HK-2 (cell line): ENCODE measurements around the gene NPW.
"Not testable (repeated sequence)": the region's sequence is repeated elsewhere in the genome, so short reads cannot be mapped to it uniquely, and the experiment has no call there.

Experiments used
- DNase-seq: peaks from one replicate; pipeline ENCODE4 v3.0.0-alpha.2; 2018; ENCODE audit not compliant: unreplicated experiment

The NPW gene

DNA sequence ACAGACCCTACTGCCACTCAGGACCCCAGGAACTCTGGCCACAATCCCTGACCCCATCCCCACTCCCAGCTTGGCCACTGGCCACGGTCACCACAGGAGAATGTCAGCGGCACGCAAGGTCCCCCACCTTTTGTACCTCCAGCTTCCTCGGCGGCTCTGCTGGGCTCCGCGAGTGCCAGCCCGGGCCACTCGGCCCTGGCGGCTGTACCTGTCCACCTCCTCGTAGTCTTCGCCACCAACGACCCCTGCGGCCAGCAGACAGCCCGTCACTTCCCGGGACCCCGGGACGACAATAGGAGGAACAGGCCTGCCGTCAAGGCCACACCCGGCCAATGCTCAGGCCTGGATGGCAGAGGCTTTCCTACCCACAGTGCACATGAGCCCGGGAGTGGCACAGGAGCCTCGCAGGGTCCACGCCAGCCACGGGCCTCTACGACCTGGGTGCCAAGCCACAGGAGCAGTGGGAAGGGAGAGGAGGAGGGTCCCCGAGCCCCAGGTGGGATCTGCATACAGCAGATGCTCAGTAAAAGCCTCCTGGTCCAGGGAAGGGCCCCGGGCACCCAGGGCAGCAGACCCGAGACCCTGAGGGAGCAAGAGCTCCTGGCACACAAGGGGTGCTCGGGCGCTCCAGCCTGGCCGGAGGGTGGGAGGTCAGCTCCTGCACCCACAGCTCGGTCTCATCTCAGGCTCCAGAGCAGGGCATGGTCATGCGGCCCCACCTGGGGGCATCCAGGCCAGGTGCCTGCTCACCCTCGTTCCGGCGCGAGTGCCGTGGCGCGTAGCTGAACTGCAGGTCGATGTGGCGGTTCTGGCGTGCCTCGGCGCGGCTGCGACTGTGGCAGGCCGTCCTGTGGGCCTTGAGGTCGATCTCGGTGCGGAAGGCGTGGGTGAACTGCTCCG is 17.9 kb upstream of the NPW start:
- no peak for DNase-seq

GRCh38 chr16:2002406-2003230 is 17.0 kb upstream of the NPW start:
- no peak for DNase-seq

- no peak for DNase-seq
These were observed 16.3 kb upstream of the NPW start for GRCh38 chr16:2003231-2003826.

DNA sequence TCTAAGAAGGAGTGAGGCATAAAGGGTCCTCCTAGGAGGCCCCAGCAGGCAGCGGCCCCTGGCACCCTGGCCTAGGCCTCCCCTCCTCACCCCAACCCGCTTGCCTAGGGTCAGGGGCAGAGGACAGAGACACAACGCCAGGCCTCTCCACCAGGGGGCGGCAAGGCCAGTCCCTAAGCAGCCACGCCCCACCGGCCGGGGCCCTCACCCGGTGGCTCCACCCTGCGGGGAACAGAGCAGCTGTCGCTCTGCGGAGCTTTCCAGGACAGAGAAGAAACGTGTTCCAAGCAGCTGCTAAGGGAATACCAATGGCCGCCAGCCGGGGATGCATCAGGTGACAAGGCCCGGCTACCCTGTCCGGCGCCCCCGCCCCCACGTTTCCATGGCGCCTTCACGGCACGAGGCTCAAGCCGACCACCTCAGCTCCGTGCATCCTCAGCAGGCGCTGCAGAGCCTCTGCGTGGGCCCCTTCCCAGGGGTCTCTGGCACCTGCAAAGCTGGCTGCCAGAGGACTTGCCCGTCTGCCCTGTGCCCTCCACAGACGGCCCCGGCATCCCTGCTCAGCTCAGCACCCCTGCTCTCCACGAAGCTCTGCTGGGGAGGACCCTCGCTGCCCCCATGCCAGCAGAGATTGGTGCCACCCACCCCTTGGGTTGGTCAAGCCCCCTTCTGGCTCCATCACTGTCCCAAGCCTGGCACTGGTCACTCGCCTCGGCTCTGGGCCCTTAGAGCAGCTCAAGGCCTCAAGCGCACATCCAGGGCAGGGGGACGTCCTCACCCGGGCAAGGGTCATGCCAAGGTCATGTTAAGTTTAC is 15.6 kb upstream of the NPW start:
- DNase-seq: peak; percentile 61

DNA sequence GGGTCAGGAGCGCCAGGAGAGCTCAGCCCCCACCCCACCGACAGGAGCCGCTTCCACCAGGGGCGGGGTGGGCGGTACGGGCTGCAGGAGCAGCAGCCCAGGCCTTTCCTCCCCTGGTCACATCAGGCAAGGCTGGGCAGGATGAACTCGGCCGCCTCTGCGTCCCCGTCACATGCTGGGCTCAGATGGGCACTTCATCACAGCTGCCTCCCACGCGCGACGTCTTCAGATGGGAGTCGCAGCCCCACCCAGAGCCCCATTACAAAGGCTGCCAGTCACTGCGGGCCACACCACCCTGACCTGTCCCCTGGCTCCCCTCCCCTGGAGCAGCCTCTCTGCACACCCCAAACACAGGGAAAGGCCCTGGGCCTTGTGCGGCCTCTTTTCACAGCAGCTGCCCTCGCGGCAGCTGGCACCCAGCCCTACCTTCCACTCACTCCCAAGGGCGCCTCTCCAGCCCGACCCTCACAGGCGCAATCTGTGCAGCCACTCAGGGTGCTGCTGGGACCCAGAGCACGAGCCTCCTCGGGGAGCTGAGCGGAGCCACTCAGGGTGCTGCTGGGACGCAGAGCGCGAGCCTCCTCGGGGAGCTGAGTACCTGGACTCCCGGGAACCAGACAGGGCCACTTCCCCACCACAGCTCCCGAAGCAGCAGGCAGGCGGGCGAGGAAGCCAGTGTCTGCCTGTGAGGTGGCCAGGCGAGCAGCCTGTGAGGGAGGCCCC is 14.6 kb upstream of the NPW start:
- DNase-seq: no peak

GRCh38 chr16:2005646-2006045 is 13.9 kb upstream of the NPW start:
- DNase-seq: no peak

GRCh38 chr16:2006317-2006716 is 13.3 kb upstream of the NPW start:
- DNase-seq: no peak

GRCh38 chr16:2007081-2007836 is 12.3 kb upstream of the NPW start:
- no peak for DNase-seq

GRCh38 chr16:2008009-2008526 is 11.5 kb upstream of the NPW start:
- no peak for DNase-seq

DNA sequence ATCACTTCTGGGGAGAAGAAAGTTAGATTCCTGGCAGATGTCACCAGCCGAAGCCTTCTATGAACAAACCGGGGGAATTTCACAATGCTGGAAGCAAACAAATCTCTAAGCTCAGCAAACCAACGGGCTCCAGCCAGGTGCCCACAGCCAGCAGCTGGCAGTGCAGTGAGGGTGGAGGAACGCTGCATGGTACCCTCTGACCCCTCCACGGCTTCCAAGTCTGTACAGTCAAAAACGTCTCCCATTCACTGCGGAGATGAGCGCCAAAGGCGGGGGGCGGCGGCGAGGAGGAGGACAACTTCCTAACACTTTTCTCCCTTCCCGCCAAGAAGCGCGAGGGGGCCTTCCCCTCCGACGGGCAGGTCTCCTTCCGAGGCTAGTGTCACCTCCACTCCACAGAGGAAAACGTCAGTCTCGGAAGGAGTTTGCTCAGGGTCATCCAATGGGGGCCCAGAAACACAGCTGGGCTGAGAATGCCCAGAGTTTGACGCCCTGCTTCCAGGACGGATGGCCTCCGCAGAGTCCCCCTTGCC is 10.9 kb upstream of the NPW start:
- peak; percentile 28 for DNase-seq

DNA sequence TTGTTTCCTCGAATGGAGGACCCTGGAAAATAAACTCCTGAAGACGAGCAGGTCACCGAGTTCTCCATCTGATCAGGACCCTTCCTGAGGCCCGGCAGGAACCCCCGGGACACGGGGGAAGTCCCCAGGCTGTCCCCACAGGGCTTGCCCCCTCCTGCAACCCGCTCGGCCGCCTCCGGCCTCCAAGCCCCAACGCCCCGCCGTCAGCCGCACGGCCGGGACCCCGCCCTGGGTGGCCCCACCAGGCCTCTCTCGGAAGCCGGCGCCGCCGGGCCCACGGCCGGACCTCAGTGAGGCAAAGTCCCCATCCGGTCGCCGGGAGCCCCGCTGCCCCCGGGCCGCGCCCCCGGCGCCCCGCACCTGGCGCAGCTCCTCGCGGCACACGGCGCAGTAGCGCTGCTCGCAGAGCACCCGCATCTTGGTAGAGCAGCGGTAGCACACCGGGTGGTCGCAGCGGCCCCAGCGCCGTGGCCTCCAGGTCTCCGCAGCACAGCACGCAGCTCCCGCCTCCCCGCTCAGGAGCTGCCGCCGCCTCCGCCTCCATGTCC is 10.3 kb upstream of the NPW start:
- DNase-seq: no peak

DNA sequence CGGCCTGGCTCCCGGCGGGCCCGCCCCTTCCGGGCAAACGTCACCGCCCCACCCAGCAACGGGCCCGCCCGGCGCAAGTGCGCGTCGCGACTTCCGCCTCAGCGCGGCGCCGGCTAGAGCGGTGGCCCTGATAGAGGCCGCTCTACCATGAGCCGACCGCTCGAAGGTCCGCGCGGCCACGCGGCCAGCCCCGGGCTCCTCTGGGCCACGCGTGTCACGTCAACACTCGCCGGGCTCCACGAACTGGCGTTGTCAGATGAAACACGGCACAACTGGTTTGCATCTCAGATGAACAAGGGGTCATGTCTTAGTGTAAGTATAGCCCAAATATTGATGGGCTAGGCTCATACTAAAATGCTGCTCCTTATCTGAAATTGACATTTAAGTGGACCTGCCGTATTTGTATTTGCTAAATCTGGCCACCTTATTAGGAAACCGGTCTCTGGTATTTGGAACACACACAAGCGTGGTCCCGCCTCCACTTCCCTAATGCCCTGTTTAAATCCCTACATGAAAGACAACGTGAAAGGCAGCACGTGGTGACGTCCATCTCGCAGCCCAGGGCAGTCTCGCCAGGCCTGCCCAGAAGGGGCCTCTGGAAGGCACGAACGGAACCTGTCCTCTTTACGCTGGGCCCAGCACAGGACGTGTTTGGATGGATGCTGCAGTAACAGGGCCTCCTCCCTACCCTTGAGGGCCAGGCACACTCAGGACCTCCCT is 9.6 kb upstream of the NPW start, which contains the start of gene ZNF598:
TSS of gene ZNF598 (minus strand) at position 31 of the 720 bp plus-strand sequence.
- DNase-seq: peak; percentile 70

- DNase-seq: not testable (repeated sequence)
These were observed 7.9 kb upstream of the NPW start for GRCh38 chr16:2011726-2012125.

DNA sequence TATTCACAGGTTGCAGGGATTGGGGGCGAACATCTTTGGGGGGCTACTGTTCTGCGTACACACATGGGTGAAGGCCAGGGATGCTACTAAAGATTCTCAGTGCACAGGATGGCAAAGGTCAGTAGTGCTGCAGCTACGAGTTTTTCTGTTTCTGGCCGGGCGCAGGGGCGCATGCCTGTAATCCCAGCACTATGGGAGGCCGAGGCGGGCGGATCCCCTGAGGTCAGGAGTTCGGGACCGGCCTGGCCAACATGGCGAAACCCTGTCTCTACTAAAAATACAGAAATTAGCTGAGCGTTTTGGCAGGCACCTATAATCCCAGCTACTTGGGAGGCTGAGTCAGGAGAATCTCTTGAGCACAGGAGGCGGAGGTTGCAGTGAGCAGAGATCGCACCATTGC is 6.1 kb upstream of the NPW start:
- no peak for DNase-seq

DNA sequence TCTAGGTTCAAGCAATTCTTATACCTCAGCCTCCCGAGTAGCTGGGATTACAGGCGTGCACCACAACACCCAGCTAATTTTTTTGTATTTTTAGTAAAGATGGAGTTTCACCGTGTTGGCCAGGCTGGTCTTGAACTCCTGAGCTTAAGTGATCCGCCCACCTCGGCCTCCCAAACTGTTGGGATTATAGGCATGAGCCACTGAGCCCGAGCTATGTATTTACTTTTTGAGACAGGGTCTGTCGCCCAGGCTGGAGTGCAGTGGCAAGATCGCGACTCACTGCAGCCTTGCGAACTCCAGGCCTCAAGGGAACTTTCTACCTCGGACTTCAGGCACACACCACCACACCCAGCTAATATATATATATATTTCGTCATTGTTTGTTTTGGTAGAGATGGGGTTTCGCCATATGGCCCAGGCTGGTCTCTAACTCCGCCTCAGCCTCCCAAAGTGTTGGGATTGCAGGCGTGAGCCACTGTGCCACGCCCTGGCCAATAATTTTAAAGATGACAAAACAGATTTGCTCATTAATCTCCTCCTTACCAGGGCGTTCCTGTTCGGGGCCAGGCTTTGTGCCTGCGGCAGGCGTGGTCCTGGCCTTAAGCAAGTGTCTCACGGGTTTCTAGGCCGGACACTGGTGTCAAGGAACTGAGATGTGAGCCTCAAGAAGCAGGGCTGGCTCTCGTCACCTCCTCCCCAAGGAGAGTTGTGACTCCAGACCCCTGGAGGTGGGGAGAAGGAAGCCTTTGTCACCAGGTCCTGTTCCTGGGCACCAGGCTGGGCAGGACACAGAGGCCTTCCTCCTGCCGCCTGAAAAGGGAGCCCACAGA is 4.3 kb upstream of the NPW start:
- DNase-seq: no peak

- DNase-seq: no peak
These were observed 3.7 kb upstream of the NPW start for GRCh38 chr16:2015947-2016208.

DNA sequence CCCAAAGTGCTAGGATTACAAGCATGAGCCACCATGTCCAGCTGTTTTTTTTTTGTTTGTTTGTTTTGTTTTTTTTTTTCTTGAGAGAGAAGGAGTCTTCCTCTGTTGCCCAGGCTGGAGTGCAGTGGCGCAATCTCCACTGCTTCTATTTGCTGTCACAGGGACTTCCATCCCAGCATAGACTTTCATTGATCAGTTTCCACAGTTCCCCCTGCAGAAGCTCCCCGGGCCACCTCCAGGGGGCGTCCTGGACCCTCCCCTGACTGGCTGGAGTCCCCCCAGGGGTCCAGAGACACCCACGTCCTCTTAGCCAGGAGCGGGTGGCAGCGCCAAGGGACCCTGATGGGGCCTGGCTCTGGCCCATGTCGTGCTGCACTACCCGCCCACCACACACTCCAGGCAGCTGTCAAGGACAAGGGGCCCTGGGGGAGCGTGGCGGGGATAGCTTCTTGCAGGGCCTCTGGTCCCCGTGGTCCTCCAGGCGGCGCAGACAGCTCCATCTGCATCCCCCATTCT is 3.1 kb upstream of the NPW start:
- no peak for DNase-seq
